ENCODE results near the gene HOTAIR.
A peak's percentile ranks its signal among the peaks of the same experiment; 100 is the strongest.

HOTAIR gene

GRCh38 chr12:54011665-54012532 is 37.1 kb upstream of the HOTAIR start:
- DNase-seq: no peak
- no peak for ATAC-seq

DNA sequence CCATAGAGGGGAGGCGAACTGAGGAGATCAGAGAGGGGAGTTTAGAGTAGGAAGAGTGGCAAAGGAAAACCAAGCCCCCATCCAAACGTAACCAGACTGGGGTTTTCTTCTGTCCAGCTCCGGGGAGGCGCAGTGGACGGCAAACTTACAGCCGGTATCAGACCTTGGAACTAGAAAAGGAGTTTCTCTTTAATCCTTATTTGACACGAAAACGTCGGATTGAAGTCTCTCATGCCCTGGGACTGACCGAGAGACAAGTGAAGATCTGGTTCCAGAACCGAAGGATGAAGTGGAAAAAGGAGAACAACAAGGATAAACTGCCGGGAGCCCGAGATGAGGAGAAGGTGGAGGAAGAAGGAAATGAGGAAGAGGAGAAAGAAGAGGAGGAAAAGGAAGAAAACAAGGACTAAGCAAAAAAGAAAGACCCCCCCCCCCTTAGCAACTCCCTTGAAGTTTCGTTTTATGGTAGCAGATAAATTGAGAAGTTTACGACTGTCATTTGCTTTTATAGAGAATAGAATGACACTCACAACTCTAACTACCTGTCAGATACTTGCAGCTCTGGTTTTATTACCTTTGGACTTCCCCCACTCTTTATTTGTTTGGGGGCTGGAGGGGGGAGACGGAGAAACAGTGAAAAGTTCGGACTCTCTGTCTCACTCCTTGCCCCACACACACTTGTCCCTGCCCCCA is 36.4 kb upstream of the HOTAIR start:
- no peak for DNase-seq
- ATAC-seq: no peak

GRCh38 chr12:54010053-54010971 is 35.6 kb upstream of the HOTAIR start:
- DNase-seq (no peak), ATAC-seq (no peak)

GRCh38 chr12:54009171-54010052 is 34.7 kb upstream of the HOTAIR start:
- DNase-seq (peak; percentile 39), ATAC-seq (no peak)

GRCh38 chr12:54008260-54008552 is 33.5 kb upstream of the HOTAIR start:
- no peak for ATAC-seq
- no peak for DNase-seq

DNA sequence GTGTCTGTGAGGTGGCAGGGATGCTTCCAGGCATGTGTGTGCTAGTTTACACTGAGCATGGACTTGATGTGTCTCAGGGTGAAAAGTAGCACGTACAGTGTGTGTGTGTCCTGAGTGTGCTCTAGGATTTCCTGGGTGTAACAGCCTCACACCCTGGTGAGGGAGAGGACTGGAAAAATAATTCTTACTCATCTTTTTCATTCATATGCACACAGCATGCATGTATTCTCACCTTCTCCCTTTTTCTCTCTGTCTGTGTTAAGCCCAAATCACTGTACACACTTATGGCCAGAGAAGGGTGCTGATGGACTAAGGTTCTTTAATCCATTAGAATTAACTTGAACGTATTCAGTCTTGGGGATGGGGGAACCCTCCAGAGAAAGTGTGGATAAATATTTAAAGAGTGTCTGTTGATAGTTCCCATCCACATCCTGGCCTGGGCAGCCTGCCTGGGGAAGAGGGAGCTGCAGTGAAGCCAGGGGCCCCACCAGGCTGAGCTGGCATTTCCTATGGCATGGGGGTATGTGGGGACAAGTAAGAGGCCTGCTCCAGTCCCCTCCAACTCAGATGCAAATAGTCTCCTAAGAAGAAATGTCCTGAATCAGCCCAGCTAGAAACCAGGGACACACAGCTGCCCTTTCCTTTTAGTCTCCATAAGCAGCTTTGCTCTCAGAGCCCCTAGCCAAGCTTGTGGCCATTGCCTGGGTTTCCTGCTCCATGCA is 32.9 kb upstream of the HOTAIR start:
- no peak for DNase-seq

GRCh38 chr12:54006559-54007220 is 31.9 kb upstream of the HOTAIR start:
- no peak for ATAC-seq
- DNase-seq: no peak

More for the DNA sequence above, 32.9 kb upstream of the HOTAIR start:
- ATAC-seq: no peak

- peak; percentile 88 for DNase-seq
- ATAC-seq: peak; percentile 65
These were observed 31.3 kb upstream of the HOTAIR start for GRCh38 chr12:54005853-54006558.

DNA sequence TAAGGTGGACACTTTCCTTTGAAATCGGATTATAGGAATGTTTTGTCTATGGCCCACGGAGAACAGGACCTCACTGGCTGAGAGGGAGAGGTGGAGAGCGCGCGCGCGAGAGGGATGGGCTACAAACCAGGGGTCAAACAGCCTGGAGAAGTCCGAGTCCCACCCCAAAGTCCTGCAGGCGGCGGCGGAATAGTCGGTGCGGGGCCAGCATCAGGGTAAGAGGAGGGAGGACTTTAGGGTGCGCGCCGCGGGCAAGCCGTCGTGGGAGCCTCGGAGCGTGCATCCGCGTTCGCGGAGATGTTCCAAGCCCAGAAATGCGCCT is 30.7 kb upstream of the HOTAIR start:
- ATAC-seq (no peak), DNase-seq (no peak)

- DNase-seq (no peak), ATAC-seq (no peak)
These were observed 30.2 kb upstream of the HOTAIR start for GRCh38 chr12:54004841-54005530.

DNA sequence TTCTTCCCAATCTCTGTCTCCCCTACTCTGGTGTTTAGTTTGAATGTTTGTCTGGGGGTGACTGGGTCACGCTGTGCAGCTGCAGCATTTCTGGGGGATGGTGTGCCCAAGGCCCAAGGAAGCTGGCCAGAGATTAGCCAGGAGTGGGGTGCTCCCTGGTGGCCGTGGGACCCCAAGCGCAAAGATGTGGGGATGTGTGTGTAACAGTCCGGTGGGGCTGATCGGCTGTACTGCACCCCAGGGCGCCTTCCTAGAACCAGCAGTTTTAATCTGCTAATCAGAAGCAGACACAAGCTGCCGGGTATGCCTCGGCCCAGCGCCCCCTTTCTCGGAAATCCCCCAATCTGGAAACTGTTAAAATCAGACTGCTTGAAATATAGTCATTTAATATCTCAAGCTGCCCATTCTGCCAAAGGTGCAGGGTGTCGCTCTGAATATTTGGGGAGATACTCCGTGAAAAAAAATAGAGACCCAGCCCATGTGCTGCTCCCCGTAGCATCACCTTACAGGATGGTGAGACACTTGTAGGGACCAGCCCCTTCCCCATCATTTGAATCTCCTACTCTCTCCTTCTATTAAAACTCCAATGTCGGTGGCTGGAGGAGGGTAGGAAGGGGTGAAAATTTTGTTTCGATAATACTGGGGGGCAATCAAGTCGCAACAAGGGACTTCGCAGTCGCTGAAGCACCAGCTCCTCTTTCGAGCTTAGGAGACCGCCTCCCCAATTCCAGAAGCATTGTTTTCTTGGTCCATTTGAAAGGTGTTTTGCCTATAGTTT is 29.5 kb upstream of the HOTAIR start:
- DNase-seq (no peak), ATAC-seq (no peak)

- DNase-seq: no peak
- no peak for ATAC-seq
These were observed 28.9 kb upstream of the HOTAIR start for GRCh38 chr12:54003625-54004024.

DNA sequence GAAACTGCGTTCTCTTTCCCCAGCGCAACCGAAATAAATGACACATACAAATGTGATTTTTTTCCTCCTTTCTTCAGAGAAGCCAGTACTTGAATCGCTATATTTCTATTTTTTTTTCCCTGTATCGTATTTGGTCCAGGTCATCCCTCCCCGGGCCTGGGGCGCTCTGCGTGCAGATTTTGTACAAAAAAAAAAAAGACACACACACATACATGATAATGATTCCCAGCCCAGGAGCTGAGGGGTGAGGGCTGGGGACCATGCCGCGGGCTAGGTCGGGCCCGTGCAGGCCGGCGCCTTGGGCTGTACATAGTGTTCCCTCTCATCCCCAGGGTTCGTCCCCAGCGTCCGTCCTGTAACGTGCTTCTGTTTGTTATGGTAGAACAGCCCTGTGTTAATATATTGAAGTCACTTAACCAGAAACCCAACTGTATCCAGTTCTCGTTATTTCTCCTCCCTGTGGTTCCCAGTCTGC is 28.2 kb upstream of the HOTAIR start:
- ATAC-seq: no peak
- DNase-seq: no peak

- ATAC-seq: no peak
- no peak for DNase-seq
These were observed 27.6 kb upstream of the HOTAIR start for GRCh38 chr12:54002278-54002914.

DNA sequence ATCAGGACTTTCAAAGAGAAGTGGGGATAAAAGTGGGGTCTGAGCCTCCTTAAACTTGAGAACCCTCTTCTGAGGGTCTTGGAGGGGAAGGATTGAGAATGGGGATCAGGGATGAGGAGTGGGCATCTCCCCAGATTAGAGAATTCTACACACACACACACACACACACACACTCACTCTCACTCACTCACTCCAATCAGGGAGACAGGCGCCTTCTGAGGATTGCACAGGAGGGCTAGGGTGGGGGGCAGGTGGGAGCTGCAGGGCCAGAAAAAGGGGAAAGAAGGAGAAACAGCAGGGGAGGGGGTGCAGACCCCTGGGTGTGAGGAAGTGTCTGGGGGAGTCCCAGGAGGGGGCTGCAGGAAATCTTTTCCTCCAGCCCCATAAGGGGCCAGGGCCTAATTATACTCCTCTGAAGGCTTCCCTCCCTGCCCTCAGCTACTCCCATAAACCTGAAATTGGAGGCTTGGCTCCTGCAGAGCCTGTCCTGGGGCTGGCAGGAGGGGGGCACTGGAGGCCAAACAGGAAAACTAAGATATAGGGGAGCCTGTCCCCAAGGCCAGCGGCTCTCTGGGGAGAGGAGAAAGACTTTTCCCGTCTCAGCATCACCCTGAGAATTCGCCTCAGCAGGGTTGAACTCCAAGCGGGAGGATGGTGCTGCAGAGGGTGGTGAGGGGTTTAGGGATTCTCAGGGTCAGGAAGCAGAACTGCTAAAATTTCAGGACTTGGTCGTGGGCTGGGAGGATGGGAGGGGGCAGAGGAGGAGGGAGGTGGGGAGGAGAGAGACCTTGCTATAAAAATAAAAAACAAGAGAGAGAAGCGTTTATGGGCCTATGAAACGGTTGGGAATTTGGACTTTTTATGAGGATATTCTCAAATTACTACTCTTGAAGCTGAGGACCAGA is 26.8 kb upstream of the HOTAIR start:
- DNase-seq (no peak), ATAC-seq (no peak)

All from stimulated activated naive CD8-positive, alpha-beta T cell treated with anti-CD3 and anti-CD28 coated beads, Interleukin-15, Interleukin-2, amounts not matched to agents 100 U/mL and 50 U/mL, for 24 hours (primary cell).